H9 (cell line): ENCODE measurements around the gene EVL. TPM values are rescaled to one million over a fixed set of nuclear protein-coding genes. Genes with fewer than 3 reads are reported as not detected.

Source experiments
- DNase-seq: peaks from one replicate; pipeline ENCODE4 v3.0.0-alpha.2; 2017
- H2AFZ ChIP-seq: one replicate; pipeline ENCODE4 v1.6.1; 2013; ENCODE audit warnings: mild to moderate bottlenecking, low read length, control low read depth, moderate library complexity
- H2AK5ac ChIP-seq: 2 replicates; pipeline ENCODE4 v1.6.1; 2013; ENCODE audit warnings: low read length, control low read depth, mixed read lengths; ENCODE audit not compliant: insufficient read length
- H2BK120ac ChIP-seq: one replicate; pipeline ENCODE4 v1.6.1; 2013; ENCODE audit warnings: low read depth, mild to moderate bottlenecking, low read length, control low read depth, inconsistent platforms; ENCODE audit not compliant: poor library complexity, severe bottlenecking
- H2BK12ac ChIP-seq: 2 replicates; pipeline ENCODE4 v1.6.1; 2013; ENCODE audit warnings: low read length, control low read depth, mixed read lengths, low read depth; ENCODE audit not compliant: insufficient read length
- H2BK15ac ChIP-seq: 2 replicates; pipeline ENCODE4 v1.6.1; 2013; ENCODE audit warnings: low read depth, low read length, control low read depth
- H2BK20ac ChIP-seq: one replicate; pipeline ENCODE4 v1.6.1; 2013; ENCODE audit warnings: low read depth, mild to moderate bottlenecking, low read length, control low read depth, inconsistent platforms; ENCODE audit not compliant: poor library complexity, severe bottlenecking
- H2BK5ac ChIP-seq: 2 replicates; pipeline ENCODE4 v1.6.1; 2013; ENCODE audit warnings: low read length, control low read depth, mixed read lengths; ENCODE audit not compliant: insufficient read length
- H3K14ac ChIP-seq: 2 replicates; pipeline ENCODE4 v1.6.1; 2013; ENCODE audit warnings: low read length, control low read depth; ENCODE audit not compliant: insufficient read depth
- H3K18ac ChIP-seq: 2 replicates; pipeline ENCODE4 v1.6.1; 2013; ENCODE audit warnings: low read depth, mild to moderate bottlenecking, mixed read lengths, low read length, control low read depth; ENCODE audit not compliant: insufficient read length
- H3K23ac ChIP-seq: 2 replicates; pipeline ENCODE4 v1.6.1; 2013; ENCODE audit warnings: low read length, control low read depth, mixed read lengths, low read depth; ENCODE audit not compliant: insufficient read length
- H3K23me2 ChIP-seq: 2 replicates; pipeline ENCODE4 v1.6.1; 2013; ENCODE audit warnings: low read depth, mild to moderate bottlenecking, mixed read lengths, low read length, control low read depth; ENCODE audit not compliant: insufficient read length, poor library complexity, severe bottlenecking
- H3K27ac ChIP-seq: 2 replicates; pipeline ENCODE4 v1.5.1; 2013; ENCODE audit warnings: low read length, control low read depth, mixed read lengths, low read depth; ENCODE audit not compliant: insufficient read length
- H3K27me3 ChIP-seq: 2 replicates; pipeline ENCODE4 v1.6.1; 2013; ENCODE audit warnings: low read length, control low read depth, inconsistent platforms; ENCODE audit not compliant: insufficient read depth
- H3K4ac ChIP-seq: 2 replicates; pipeline ENCODE4 v1.6.1; 2013; ENCODE audit warnings: low read depth, mild to moderate bottlenecking, control low read depth, inconsistent platforms, low read length, moderate library complexity
- H3K4me1 ChIP-seq: 2 replicates; pipeline ENCODE4 v1.6.1; 2013; ENCODE audit warnings: low read length, control low read depth, inconsistent platforms; ENCODE audit not compliant: insufficient read depth
- H3K4me2 ChIP-seq: 2 replicates; pipeline ENCODE4 v1.6.1; 2013; ENCODE audit warnings: low read length, control low read depth, mixed read lengths; ENCODE audit not compliant: insufficient read length, insufficient read depth
- H3K56ac ChIP-seq: 2 replicates; pipeline ENCODE4 v1.6.1; 2013; ENCODE audit warnings: low read depth, mild to moderate bottlenecking, mixed read lengths, low read length, control low read depth; ENCODE audit not compliant: insufficient read length
- H3K79me1 ChIP-seq: 2 replicates; pipeline ENCODE4 v1.6.1; 2013; ENCODE audit warnings: low read depth, mild to moderate bottlenecking, moderate library complexity, low read length, control low read depth, inconsistent platforms; ENCODE audit not compliant: insufficient read depth, poor library complexity, severe bottlenecking
- H3K79me2 ChIP-seq: 2 replicates; pipeline ENCODE4 v1.6.1; 2013; ENCODE audit warnings: low read length, control low read depth, inconsistent platforms; ENCODE audit not compliant: insufficient read depth
- H3K9ac ChIP-seq: 2 replicates; pipeline ENCODE4 v1.6.1; 2013; ENCODE audit warnings: low read length, control low read depth, mixed read lengths; ENCODE audit not compliant: insufficient read length; ENCODE audit errors: extremely low read depth
- H3K9me3 ChIP-seq: one replicate; pipeline ENCODE4 v1.6.1; 2013; ENCODE audit warnings: low read depth, low read length, inconsistent platforms; ENCODE audit not compliant: control insufficient read depth
- H3T11ph ChIP-seq: one replicate; pipeline ENCODE4 v1.6.1; 2013; ENCODE audit warnings: mild to moderate bottlenecking, low read length, control low read depth, inconsistent platforms
- H4K20me1 ChIP-seq: one replicate; pipeline ENCODE4 v1.6.1; 2013; ENCODE audit not compliant: control insufficient read depth, insufficient read length, insufficient read depth
- H4K5ac ChIP-seq: 2 replicates; pipeline ENCODE4 v1.6.1; 2013; ENCODE audit warnings: low read depth, mild to moderate bottlenecking, mixed read lengths, low read length, control low read depth; ENCODE audit not compliant: insufficient read length
- H4K8ac ChIP-seq: replicated peaks from 2 replicates; pipeline ENCODE4 v1.6.1; 2013; ENCODE audit warnings: low read length, control low read depth, mixed read lengths, low read depth; ENCODE audit not compliant: insufficient read length
- H4K91ac ChIP-seq: 2 replicates; pipeline ENCODE4 v1.6.1; 2013; ENCODE audit warnings: low read depth, mild to moderate bottlenecking, moderate library complexity, mixed read lengths, low read length, control low read depth; ENCODE audit not compliant: insufficient read length
- H3K27ac Mint-ChIP-seq, 3 experiments: 2 replicates in 2 of 3; 3 replicates in 1 of 3; pipeline ENCODE4 v1.8.0; 2020 to 2021; ENCODE audit warnings: mixed read lengths in 3 of 3, mild to moderate bottlenecking in 1 of 3, moderate library complexity in 1 of 3
- H3K27me3 Mint-ChIP-seq: 2 replicates; pipeline ENCODE4 v1.8.0; 2021; ENCODE audit warnings: low read depth, mild to moderate bottlenecking, moderate library complexity, mixed read lengths
- H3K36me3 Mint-ChIP-seq, 3 experiments: 2 replicates in 2 of 3; 3 replicates in 1 of 3; pipeline ENCODE4 v1.8.0; 2020 to 2021; ENCODE audit warnings: low read depth in 3 of 3, mixed read lengths in 3 of 3; ENCODE audit not compliant: insufficient read depth in 1 of 3
- H3K4me1 Mint-ChIP-seq, 2 experiments: 2 replicates each; pipeline ENCODE4 v1.8.0; 2020; ENCODE audit warnings: mixed read lengths in 2 of 2
- H3K4me3 Mint-ChIP-seq, 2 experiments: 2 replicates in 1 of 2; 3 replicates in 1 of 2; pipeline ENCODE4 v1.8.0; 2020 to 2021; ENCODE audit warnings: mild to moderate bottlenecking in 2 of 2, mixed read lengths in 2 of 2, moderate library complexity in 1 of 2
- H3K9me3 Mint-ChIP-seq, 2 experiments: 2 replicates in 1 of 2; 3 replicates in 1 of 2; pipeline ENCODE4 v1.8.0; 2020; ENCODE audit warnings: mild to moderate bottlenecking in 2 of 2, mixed read lengths in 2 of 2, moderate library complexity in 1 of 2
- WGBS: extraction: QIAGEN DNeasy Blood & Tissue Kit; methylation state at CpG from one replicate; pipeline ENCODE4 v1.1.7; 2013; ENCODE audit warnings: missing lambda C conversion rate, low lambda C conversion rate, mixed read lengths; ENCODE audit not compliant: insufficient read length; ENCODE audit errors: extremely low coverage; 5-methylcytosine and 5-hydroxymethylcytosine counted together
- total RNA-seq: library from RNA; stranded (reverse); gene quantifications from 2 replicates; pipeline ENCODE4 v1.2.1, GENCODE V29; 2021
- TF ChIP-seq, protein P1 (sequence below): fragments of 200-600 bp; sonication (generic); conservative IDR thresholded peaks from 3 replicates; pipeline ENCODE4 v1.8.0; 2021; ENCODE audit warnings: antibody characterized with exemption, mild to moderate bottlenecking

The EVL gene
- total RNA-seq, 1 experiment from 2014 or later: 53.2 TPM

DNA sequence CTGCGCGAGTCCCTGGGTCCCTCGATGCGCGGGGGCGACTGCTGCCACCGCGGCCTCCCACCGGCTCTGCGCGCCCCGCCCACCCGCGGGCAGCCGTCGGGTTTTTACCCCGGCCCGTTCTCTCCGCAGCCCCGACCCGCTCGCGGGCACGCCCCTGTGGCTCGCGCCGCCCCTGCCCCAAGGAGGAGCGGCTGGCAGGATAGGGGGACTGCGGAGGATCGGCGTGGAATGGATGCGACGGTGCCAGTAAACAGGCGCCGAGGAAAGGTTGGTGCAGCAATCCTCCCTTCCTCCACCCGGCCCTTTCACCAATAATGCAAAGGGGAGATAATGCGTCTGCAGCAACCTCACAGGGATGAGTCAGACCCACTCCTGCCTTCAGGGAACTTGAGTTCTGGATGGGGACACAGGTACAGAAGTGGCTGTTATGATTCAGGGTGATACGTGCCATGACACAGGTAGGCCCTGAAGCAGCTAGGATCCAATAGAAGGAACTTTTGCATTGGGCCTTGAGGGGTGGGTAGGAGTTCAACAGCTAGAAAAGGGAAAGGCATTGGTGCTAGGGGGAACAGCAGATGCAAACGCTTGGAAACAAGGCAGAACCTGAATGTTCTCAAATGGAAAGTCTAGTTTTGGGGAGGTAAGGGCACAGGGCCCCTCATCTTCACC, 94.8 kb downstream of the EVL start:
- Histone ChIP-seq H3K14ac (no peak overlapping the region), H2BK20ac (no peak overlapping the region), H2BK15ac (no peak overlapping the region), H4K91ac (no peak overlapping the region), H3K4me2 (peak overlapping the region; percentile 59), H2BK5ac (no peak overlapping the region), H3K9me3 (no peaks in the 10 kb centered on the region), H3K79me1 (no peaks in the 10 kb centered on the region), H2BK12ac (no peak overlapping the region), H2AK5ac (no peak overlapping the region), H3K9ac (no peak overlapping the region), H3K27ac (no peak overlapping the region), H4K20me1 (no peaks in the 10 kb centered on the region), H3K18ac (no peak overlapping the region), H4K5ac (no peak overlapping the region), H3K56ac (no peak overlapping the region), H3T11ph (no peak overlapping the region), H3K4ac (no peak overlapping the region), H4K8ac (no peak overlapping the region), H3K4me1 (no peaks in the 10 kb centered on the region; the same call in 1 of the 2 replicates), H2BK120ac (no peak overlapping the region), H3K23me2 (peaks cover 3% of the 10 kb centered on the region), H3K79me2 (no peaks in the 10 kb centered on the region), H3K27me3 (peaks cover 22% of the 10 kb centered on the region), H3K23ac (no peak overlapping the region), H2AFZ (no peak overlapping the region)
- Mint-ChIP-seq H3K4me1 (peaks cover 5 to 18% of the 10 kb centered on the region in 2 experiments), H3K9me3 (peaks cover 3% of the 10 kb centered on the region in 2 experiments), H3K27me3 (peaks cover 70% of the 10 kb centered on the region), H3K27ac (no peak overlapping the region), H3K36me3 (peaks cover 0 to under 1% (median 0%) of the 10 kb centered on the region in 3 experiments; a peak in 2 of 7 replicates), H3K4me3 (peak overlapping the region; percentile 54 to 76)
- DNase-seq: peak; percentile 63
- TF ChIP-seq, protein P1, sequence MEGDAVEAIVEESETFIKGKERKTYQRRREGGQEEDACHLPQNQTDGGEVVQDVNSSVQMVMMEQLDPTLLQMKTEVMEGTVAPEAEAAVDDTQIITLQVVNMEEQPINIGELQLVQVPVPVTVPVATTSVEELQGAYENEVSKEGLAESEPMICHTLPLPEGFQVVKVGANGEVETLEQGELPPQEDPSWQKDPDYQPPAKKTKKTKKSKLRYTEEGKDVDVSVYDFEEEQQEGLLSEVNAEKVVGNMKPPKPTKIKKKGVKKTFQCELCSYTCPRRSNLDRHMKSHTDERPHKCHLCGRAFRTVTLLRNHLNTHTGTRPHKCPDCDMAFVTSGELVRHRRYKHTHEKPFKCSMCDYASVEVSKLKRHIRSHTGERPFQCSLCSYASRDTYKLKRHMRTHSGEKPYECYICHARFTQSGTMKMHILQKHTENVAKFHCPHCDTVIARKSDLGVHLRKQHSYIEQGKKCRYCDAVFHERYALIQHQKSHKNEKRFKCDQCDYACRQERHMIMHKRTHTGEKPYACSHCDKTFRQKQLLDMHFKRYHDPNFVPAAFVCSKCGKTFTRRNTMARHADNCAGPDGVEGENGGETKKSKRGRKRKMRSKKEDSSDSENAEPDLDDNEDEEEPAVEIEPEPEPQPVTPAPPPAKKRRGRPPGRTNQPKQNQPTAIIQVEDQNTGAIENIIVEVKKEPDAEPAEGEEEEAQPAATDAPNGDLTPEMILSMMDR: no peak
- no CpG with 5 or more reads among the region's 39 CpGs for WGBS
